Measurements from ENCODE around the gene FUBP3.

GRCh38 chr9:130672933-130673615 lies 93.7 kb downstream of the FUBP3 start:
- TF ChIP-seq CTCF (IDR thresholded peaks at IDR 0.05) (no peak), ZFX (IDR thresholded peaks at IDR 0.05; ENCODE audit: borderline replicate concordance) (no peak)
